ENCODE results near the gene IGFALS. TPM values are rescaled to one million over a fixed set of nuclear protein-coding genes. Genes with fewer than 3 reads are reported as not detected.

Gene IGFALS
- total RNA-seq, 4 donors from 2014 or later: 0.35 TPM; not detected in 3

GRCh38 chr16:1768061-1768766, 25.3 kb downstream of the IGFALS start:
- no peak overlapping the region for H3K4me3 ChIP-seq
- peaks cover 0 to 23% (median 11%) of the 10 kb centered on the region in 4 donors for H3K4me1 ChIP-seq
- no peak overlapping the region for H3K27ac ChIP-seq
- peaks cover 0 to 63% (median 0%) of the 10 kb centered on the region in 3 donors for H3K36me3 ChIP-seq
- no peaks in the 10 kb centered on the region for H3K9me3 ChIP-seq
- TF ChIP-seq POLR2A (IDR thresholded peaks at IDR 0.05): no peak
- no peak for TF ChIP-seq CTCF (IDR thresholded peaks at IDR 0.05)
- DNase-seq: no peak
- no peaks in the 10 kb centered on the region for H3K27me3 ChIP-seq

DNA sequence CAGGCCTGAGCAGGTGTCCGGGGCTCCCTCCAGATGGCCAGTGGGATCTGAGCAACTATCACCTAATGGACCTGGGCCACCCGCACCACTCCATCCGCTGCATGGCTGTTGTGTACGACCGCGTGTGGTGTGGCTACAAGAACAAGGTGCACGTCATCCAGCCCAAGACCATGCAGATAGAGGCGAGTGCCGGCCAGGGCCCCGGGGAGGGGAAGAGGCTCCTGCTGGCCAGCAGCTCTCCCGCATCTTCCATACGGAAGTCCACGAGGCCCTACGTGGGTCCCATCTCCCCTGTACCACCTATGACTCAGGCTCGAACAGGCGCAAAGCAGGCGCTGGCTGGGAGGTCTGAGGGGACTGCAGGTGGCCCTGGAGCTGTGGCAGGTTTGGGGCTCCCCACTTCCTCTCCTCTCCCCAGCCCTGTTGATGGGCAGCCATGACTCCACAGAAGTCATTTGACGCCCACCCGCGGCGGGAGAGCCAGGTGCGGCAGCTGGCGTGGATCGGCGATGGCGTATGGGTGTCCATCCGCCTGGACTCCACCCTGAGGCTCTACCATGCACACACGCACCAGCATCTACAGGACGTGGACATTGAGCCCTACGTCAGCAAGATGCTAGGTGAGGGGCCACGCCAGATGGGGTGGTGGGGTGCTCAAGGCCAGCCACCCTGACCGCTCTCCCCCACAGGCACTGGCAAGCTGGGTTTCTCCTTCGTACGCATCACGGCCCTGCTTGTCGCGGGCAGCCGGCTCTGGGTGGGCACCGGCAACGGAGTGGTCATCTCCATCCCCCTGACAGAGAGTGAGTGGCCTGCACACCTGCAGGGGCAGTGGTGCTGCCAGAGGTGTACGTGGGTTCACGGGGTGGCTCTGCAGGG, 26.1 kb downstream of the IGFALS start:
- DNase-seq: no peak
- Histone ChIP-seq H3K4me1 (peaks cover 0 to 22% (median 11%) of the 10 kb centered on the region in 4 donors), H3K27me3 (no peaks in the 10 kb centered on the region), H3K27ac (no peak overlapping the region), H3K9me3 (no peaks in the 10 kb centered on the region), H3K4me3 (no peak overlapping the region), H3K36me3 (peaks cover 0 to 72% (median 0%) of the 10 kb centered on the region in 3 donors)
- TF ChIP-seq POLR2A (IDR thresholded peaks at IDR 0.05) (no peak), CTCF (IDR thresholded peaks at IDR 0.05) (no peak)

- TF ChIP-seq POLR2A (IDR thresholded peaks at IDR 0.05) (no peak), CTCF (IDR thresholded peaks at IDR 0.05) (no peak)
- DNase-seq: no peak
- H3K27ac ChIP-seq: no peak overlapping the region
- no peak overlapping the region for H3K4me3 ChIP-seq
- no peaks in the 10 kb centered on the region for H3K9me3 ChIP-seq
- H3K27me3 ChIP-seq: no peaks in the 10 kb centered on the region
- H3K36me3 ChIP-seq: peaks cover 0 to 79% (median 0%) of the 10 kb centered on the region in 3 donors
- H3K4me1 ChIP-seq: peaks cover 0 to 15% (median 11%) of the 10 kb centered on the region in 4 donors
Measured at GRCh38 chr16:1766701-1767100, 26.8 kb downstream of the IGFALS start.

DNA sequence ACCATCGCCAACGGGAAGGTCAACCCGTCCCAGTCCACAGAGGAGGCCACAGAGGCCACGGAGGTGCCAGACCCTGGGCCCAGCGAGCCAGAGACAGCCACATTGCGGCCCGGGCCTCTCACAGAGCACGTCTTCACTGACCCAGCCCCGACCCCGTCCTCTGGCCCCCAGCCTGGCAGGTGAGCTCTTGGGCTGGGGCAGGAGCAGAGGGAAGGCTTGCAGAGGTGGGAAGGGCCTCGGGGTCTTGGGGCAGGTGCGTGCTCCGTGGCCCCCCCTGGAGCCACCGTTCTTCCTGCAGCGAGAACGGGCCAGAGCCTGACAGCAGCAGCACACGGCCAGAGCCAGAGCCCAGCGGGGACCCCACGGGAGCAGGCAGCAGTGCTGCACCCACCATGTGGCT, 27.3 kb downstream of the IGFALS start:
- H3K4me3 ChIP-seq: no peak overlapping the region
- peaks cover 0 to 14% (median 11%) of the 10 kb centered on the region in 4 donors for H3K4me1 ChIP-seq
- DNase-seq: no peak
- TF ChIP-seq POLR2A (IDR thresholded peaks at IDR 0.05) (no peak), CTCF (IDR thresholded peaks at IDR 0.05) (no peak)
- H3K27ac ChIP-seq: no peak overlapping the region
- H3K9me3 ChIP-seq: no peaks in the 10 kb centered on the region
- H3K36me3 ChIP-seq: peaks cover 0 to 83% (median 0%) of the 10 kb centered on the region in 3 donors
- no peaks in the 10 kb centered on the region for H3K27me3 ChIP-seq

DNA sequence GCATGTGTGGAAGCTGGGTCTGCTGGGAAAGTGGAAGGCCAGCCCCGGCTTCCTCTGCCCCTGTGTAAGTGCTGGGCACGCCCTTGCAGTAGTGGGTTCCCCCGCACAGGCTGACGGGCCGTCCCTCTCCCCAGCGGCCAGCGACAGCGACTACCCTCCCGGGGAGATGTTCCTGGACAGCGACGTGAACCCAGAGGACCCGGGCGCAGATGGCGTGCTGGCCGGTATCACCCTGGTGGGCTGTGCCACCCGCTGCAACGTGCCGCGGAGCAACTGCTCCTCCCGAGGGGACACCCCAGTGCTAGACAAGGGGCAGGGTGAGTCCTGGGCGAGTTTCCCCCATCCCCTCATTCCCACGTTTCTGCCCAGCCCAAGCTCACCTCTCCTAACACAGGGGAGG, 27.7 kb downstream of the IGFALS start:
- H3K36me3 ChIP-seq: peaks cover 0 to 87% (median 0%) of the 10 kb centered on the region in 3 donors

More for the DNA sequence above, 27.7 kb downstream of the IGFALS start:
- DNase-seq: no peak
- peaks cover 0 to 14% (median 10%) of the 10 kb centered on the region in 4 donors for H3K4me1 ChIP-seq
- no peak overlapping the region for H3K27ac ChIP-seq
- no peak for TF ChIP-seq POLR2A (IDR thresholded peaks at IDR 0.05)
- TF ChIP-seq CTCF (IDR thresholded peaks at IDR 0.05): no peak
- no peak overlapping the region for H3K4me3 ChIP-seq
- H3K27me3 ChIP-seq: no peaks in the 10 kb centered on the region
- no peaks in the 10 kb centered on the region for H3K9me3 ChIP-seq

Measured in Peyer's patch (tissue), 4 donors.